Esophagus squamous epithelium (tissue), 5 donors: ENCODE data around the gene C5orf63. TPM values are rescaled to one million over a fixed set of nuclear protein-coding genes. Genes with fewer than 3 reads are reported as not detected.
A peak's percentile ranks its signal among the peaks of the same experiment; 100 is the strongest.
"Not testable (repeated sequence)": the region's sequence is repeated elsewhere in the genome, so short reads cannot be mapped to it uniquely, and the experiment has no call there.

ENCODE experiments used
- DNase-seq: peaks from one replicate; lab custom pipeline; 2025; lab: John Stamatoyannopoulos, UW
- H3K27ac ChIP-seq, 4 donors: fragments of 200-600 bp; sonication (generic); one replicate each; pipeline ENCODE4 v1.5.1; 2016 to 2019; ENCODE audit warnings: mild to moderate bottlenecking in 1 of 4
- H3K27me3 ChIP-seq, 4 donors: fragments of 200-600 bp; sonication (generic); 1 replicate in 3 of 4; 2 replicates in 1 of 4; pipeline versions ENCODE4 v1.5.1 to v1.6.0; 2017 to 2021; ENCODE audit warnings: antibody characterized with exemption in 1 of 4
- H3K36me3 ChIP-seq, 3 donors: fragments of 200-600 bp; sonication (generic); one replicate each; pipeline ENCODE4 v1.5.1; 2016 to 2019
- H3K4me1 ChIP-seq, 3 donors: fragments of 200-600 bp; sonication (generic); one replicate each; pipeline ENCODE4 v1.5.1; 2017 to 2019
- H3K4me3 ChIP-seq, 4 donors: fragments of 200-600 bp; sonication (generic); 1 replicate in 3 of 4; 2 replicates in 1 of 4; pipeline ENCODE4 v1.5.1; 2016 to 2019; ENCODE audit warnings: mild to moderate bottlenecking in 2 of 4, moderate library complexity in 1 of 4
- H3K9me3 ChIP-seq, 3 donors: fragments of 200-600 bp; sonication (generic); one replicate each; pipeline ENCODE4 v1.5.1; 2016 to 2019
- POLR2A ChIP-seq, 4 donors: fragments of 450-650 bp; IDR thresholded peaks; one replicate each; pipeline ENCODE4 v1.6.1; 2017; ENCODE audit warnings: antibody characterized with exemption in 4 of 4, mild to moderate bottlenecking in 4 of 4, moderate library complexity in 3 of 4
- WGBS, 2 donors: methylation state at CpG; one replicate each; pipeline ENCODE4 v1.1.5; 2018; 5-methylcytosine and 5-hydroxymethylcytosine counted together
- intact Hi-C: fragments of 100-400 bp; cut with DNase I; formaldehyde crosslinking; loops from one replicate; pipeline ENCODE4 v1.15.0; 2022
- total RNA-seq, 4 donors: library from RNA; depleted of rRNA; stranded (reverse); fragments of >200 nt; gene quantifications; one replicate each; pipeline ENCODE4 v1.1.0, GENCODE V29; 2016
- TF ChIP-seq, protein P1 (sequence below), 6 experiments: fragments of 450-650 bp in 4 of 6; fragments of 200-600 bp in 2 of 6; sonication (generic) in 2 of 6; IDR thresholded peaks; one replicate each; pipeline ENCODE4 v1.5.1; 2016 to 2019; ENCODE audit warnings: antibody characterized with exemption in 6 of 6, mild to moderate bottlenecking in 4 of 6, moderate library complexity in 4 of 6
- donor health status: DM: yes; HTN: yes; CAD: no.

The C5orf63 gene
- total RNA-seq, 4 donors from 2014 or later = 3.4 to 5.1 (median 3.9) TPM

GRCh38 chr5:127028822-127029457 lies 44.4 kb downstream of the C5orf63 start:
- TF ChIP-seq, protein P1, sequence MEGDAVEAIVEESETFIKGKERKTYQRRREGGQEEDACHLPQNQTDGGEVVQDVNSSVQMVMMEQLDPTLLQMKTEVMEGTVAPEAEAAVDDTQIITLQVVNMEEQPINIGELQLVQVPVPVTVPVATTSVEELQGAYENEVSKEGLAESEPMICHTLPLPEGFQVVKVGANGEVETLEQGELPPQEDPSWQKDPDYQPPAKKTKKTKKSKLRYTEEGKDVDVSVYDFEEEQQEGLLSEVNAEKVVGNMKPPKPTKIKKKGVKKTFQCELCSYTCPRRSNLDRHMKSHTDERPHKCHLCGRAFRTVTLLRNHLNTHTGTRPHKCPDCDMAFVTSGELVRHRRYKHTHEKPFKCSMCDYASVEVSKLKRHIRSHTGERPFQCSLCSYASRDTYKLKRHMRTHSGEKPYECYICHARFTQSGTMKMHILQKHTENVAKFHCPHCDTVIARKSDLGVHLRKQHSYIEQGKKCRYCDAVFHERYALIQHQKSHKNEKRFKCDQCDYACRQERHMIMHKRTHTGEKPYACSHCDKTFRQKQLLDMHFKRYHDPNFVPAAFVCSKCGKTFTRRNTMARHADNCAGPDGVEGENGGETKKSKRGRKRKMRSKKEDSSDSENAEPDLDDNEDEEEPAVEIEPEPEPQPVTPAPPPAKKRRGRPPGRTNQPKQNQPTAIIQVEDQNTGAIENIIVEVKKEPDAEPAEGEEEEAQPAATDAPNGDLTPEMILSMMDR (IDR thresholded peaks at IDR 0.05) = no peak
- TF ChIP-seq POLR2A (IDR thresholded peaks at IDR 0.05) = no peak
- H3K36me3 ChIP-seq = no peaks in the 10 kb centered on the region
- WGBS, 2 donors = 65 to 70% methylated on average over 9 to 12 of the region's 12 CpGs
- intact Hi-C loops = no loop called here
- peaks cover 3 to 28% (median 7%) of the 10 kb centered on the region in 3 donors for H3K4me1 ChIP-seq
- H3K27ac ChIP-seq = no peak overlapping the region
- H3K9me3 ChIP-seq = no peaks in the 10 kb centered on the region
- peak overlapping the region; percentile 57 to 91 (median 72) for H3K4me3 ChIP-seq
- H3K27me3 ChIP-seq = peaks cover 0 to 34% (median 0%) of the 10 kb centered on the region in 4 donors
- DNase-seq = peak; percentile 6

- Histone ChIP-seq H3K36me3 (no peaks in the 10 kb centered on the region), H3K4me1 (peaks cover 3 to 28% (median 7%) of the 10 kb centered on the region in 3 donors), H3K27me3 (peaks cover 0 to 31% (median 0%) of the 10 kb centered on the region in 4 donors), H3K9me3 (no peaks in the 10 kb centered on the region), H3K27ac (no peak overlapping the region), H3K4me3 (no peak overlapping the region)
- intact Hi-C loops = no loop called here
- no peak for DNase-seq
- 89 to 100% methylated on average over 1 of the region's 1 CpG for WGBS, 2 donors
- no peak for TF ChIP-seq POLR2A (IDR thresholded peaks at IDR 0.05)
- TF ChIP-seq, protein P1 (IDR thresholded peaks at IDR 0.05) = no peak
These were observed 45.8 kb downstream of the C5orf63 start for GRCh38 chr5:127027539-127027938.

DNA sequence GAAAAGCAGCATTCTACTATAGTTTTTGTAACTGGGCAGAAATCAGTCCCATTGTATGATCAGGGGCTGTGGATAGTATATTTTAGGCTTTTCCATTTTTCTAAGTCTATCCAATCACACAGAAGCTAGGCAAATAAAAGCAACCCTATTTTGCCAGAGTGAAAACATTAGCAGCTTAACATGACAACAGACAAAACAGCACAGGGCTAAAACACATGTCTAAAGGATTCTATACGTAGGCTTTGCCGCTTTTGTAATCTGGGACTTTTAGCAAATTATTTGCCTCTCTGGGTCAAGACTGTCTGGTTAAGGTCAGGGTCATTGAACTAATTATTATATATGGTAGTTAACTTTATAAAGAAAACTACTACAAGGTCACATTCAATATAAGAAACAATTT lies 47.1 kb downstream of the C5orf63 start:
- no peak overlapping the region for H3K4me3 ChIP-seq
- H3K36me3 ChIP-seq = no peaks in the 10 kb centered on the region
- no peak for DNase-seq
- WGBS, 2 donors = 96 to 100% methylated on average over 2 of the region's 2 CpGs
- H3K4me1 ChIP-seq = peaks cover 2 to 21% (median 2%) of the 10 kb centered on the region in 3 donors
- intact Hi-C loops = no loop called here
- H3K27me3 ChIP-seq = peaks cover 0 to 18% (median 0%) of the 10 kb centered on the region in 4 donors
- no peaks in the 10 kb centered on the region for H3K9me3 ChIP-seq
- TF ChIP-seq POLR2A (IDR thresholded peaks at IDR 0.05) = no peak
- TF ChIP-seq, protein P1 (IDR thresholded peaks at IDR 0.05) = no peak
- H3K27ac ChIP-seq = no peak overlapping the region

- Histone ChIP-seq H3K27ac (no peak overlapping the region), H3K9me3 (no peaks in the 10 kb centered on the region), H3K4me3 (no peak overlapping the region), H3K27me3 (peaks cover 0 to 16% (median 0%) of the 10 kb centered on the region in 4 donors), H3K4me1 (peaks cover 0 to 18% (median 0%) of the 10 kb centered on the region in 3 donors), H3K36me3 (no peaks in the 10 kb centered on the region)
- no peak for TF ChIP-seq POLR2A (IDR thresholded peaks at IDR 0.05)
- TF ChIP-seq, protein P1 (IDR thresholded peaks at IDR 0.05) = no peak
- 67 to 73% methylated on average over 1 of the region's 1 CpG for WGBS, 2 donors
- no peak for DNase-seq
- intact Hi-C loops = no loop called here
These were observed 47.8 kb downstream of the C5orf63 start for GRCh38 chr5:127025467-127025866.

DNA sequence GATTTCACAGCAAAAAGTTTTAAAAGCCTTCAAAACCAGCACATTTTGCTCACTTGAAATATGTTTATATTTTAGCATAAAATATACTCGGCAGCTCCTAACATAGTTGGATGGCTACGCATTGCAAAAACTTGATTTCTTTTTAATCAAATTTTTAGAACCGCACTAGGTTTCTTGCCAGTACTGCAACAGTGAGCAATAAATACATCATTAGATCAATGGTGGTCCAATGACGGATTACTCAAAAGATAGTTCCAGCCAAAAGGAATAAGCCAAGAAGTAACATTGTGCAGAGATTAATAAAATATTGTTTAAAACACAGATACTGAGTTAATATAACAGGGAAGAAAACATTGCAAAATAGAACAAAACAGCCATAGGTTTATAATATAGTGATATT lies 48.5 kb downstream of the C5orf63 start:
- no peak overlapping the region for H3K4me3 ChIP-seq
- TF ChIP-seq, protein P1 (IDR thresholded peaks at IDR 0.05) = no peak
- TF ChIP-seq POLR2A (IDR thresholded peaks at IDR 0.05) = no peak
- intact Hi-C loops = no loop called here
- H3K36me3 ChIP-seq = no peaks in the 10 kb centered on the region
- no peak overlapping the region for H3K27ac ChIP-seq
- no peak for DNase-seq
- H3K4me1 ChIP-seq = peaks cover 0 to 16% (median 0%) of the 10 kb centered on the region in 3 donors
- no peaks in the 10 kb centered on the region for H3K9me3 ChIP-seq
- 75 to 84% methylated on average over 4 of the region's 4 CpGs for WGBS, 2 donors
- H3K27me3 ChIP-seq = peaks cover 0 to 12% (median 0%) of the 10 kb centered on the region in 4 donors

- H3K9me3 ChIP-seq, DNase-seq, H3K27ac ChIP-seq, intact Hi-C loops, H3K27me3 ChIP-seq, H3K4me3 ChIP-seq, H3K4me1 ChIP-seq, H3K36me3 ChIP-seq: not testable (repeated sequence)
- WGBS, 2 donors = 91 to 94% methylated on average over 7 of the region's 7 CpGs
These were observed 49.6 kb downstream of the C5orf63 start for GRCh38 chr5:127023552-127024191.
